Heart left ventricle (tissue), 13 donors: Measurements from ENCODE around the gene ADD2.

ENCODE experiments used
- POLR2A ChIP-seq, 2 donors: fragments of 450-650 bp; IDR thresholded peaks; one replicate each; pipeline ENCODE4 v1.6.1; 2017; ENCODE audit warnings: antibody characterized with exemption in 2 of 2, mild to moderate bottlenecking in 2 of 2, moderate library complexity in 2 of 2
- TF ChIP-seq, protein P1 (sequence below), 12 donors: fragments of 200-600 bp; sonication (generic) in 4 of 12; IDR thresholded peaks; one replicate each; pipeline versions ENCODE4 v1.5.0 to v1.8.0; 2018 to 2022; ENCODE audit warnings: antibody characterized with exemption in 12 of 12, mild to moderate bottlenecking in 5 of 12
- donor health status: ischemic (EF 13 %, LVEDD 7.1; RV severe dilation, severe dysfunction).
- donor health status: DM: no; HTN: yes; CAD: no.
- donor health status: DM: no; HTN: no; CAD: no.
- donor health status: ischemic (EF 25% LVEDD 6.9; RV normal size, moderate dysfunction).
- donor health status: ischemic (EF 25% LVEDD 5.7; RV mildly dilated, moderate dysfunction).
- donor health status: ischemic (EF 35%, LVEDD 5.7; RV mildly dilated, moderate dysfunction).
- donor health status: nonischemic (EF 11% LVEDD 7.7; RV severe dilation, severe dysfunction).
- donor health status: DM: yes; HTN: yes; CAD: no.
- donor health status: PGD.
- donor health status: ischemic (EF 29% LVEDD 5.4; RV normal size, mild dysfunction).
- donor health status: nonischemic (EF 23%, LVEDD 6.1; RV moderate dilation, normal function).

DNA sequence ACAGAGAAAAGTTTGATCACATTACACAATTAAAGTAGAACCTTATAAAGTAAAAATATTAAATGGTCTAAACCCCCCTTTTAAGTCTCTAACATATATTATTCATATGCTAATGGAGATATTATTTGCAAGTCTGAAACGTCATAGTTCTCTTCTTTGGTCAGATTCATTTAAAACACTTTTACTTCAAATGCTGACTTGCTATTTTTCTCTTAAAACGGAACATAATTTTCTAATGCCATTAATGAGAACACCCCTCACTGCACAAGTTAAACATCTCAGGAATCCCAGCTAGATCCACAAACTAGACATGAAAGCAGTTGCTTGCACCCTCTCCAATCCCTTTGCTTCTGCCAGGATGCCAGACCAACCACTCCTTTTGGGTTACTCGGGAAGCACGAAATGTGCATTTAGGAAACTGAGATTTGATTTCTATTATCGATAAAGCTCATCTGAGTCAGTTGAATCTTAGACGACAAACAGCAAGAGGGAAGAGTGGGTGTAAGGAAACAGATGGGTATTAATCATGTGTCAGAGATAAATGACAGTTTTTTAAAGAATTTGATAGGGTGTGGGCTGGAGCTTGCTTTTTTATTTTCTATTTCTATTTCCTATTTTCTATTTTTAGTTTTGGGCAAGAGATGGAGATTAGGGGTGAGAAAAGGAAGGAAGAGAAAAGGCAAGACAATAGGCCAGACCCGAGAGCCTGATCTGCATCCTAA is 1.5 kb downstream of the ADD2 start:
- no peak for TF ChIP-seq POLR2A (IDR thresholded peaks at IDR 0.05)
- TF ChIP-seq, protein P1, sequence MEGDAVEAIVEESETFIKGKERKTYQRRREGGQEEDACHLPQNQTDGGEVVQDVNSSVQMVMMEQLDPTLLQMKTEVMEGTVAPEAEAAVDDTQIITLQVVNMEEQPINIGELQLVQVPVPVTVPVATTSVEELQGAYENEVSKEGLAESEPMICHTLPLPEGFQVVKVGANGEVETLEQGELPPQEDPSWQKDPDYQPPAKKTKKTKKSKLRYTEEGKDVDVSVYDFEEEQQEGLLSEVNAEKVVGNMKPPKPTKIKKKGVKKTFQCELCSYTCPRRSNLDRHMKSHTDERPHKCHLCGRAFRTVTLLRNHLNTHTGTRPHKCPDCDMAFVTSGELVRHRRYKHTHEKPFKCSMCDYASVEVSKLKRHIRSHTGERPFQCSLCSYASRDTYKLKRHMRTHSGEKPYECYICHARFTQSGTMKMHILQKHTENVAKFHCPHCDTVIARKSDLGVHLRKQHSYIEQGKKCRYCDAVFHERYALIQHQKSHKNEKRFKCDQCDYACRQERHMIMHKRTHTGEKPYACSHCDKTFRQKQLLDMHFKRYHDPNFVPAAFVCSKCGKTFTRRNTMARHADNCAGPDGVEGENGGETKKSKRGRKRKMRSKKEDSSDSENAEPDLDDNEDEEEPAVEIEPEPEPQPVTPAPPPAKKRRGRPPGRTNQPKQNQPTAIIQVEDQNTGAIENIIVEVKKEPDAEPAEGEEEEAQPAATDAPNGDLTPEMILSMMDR (IDR thresholded peaks at IDR 0.05) = no peak
